ENCODE measurements around the gene PPP1R27. TPM values are rescaled to one million over a fixed set of nuclear protein-coding genes. Genes with fewer than 3 reads are reported as not detected.
A peak's percentile ranks its signal among the peaks of the same experiment; 100 is the strongest.

The PPP1R27 gene
- total and polyA plus RNA-seq, 2 donors (not counting 1 experiment from before 2014, with no cell fraction given): not detected

DNA sequence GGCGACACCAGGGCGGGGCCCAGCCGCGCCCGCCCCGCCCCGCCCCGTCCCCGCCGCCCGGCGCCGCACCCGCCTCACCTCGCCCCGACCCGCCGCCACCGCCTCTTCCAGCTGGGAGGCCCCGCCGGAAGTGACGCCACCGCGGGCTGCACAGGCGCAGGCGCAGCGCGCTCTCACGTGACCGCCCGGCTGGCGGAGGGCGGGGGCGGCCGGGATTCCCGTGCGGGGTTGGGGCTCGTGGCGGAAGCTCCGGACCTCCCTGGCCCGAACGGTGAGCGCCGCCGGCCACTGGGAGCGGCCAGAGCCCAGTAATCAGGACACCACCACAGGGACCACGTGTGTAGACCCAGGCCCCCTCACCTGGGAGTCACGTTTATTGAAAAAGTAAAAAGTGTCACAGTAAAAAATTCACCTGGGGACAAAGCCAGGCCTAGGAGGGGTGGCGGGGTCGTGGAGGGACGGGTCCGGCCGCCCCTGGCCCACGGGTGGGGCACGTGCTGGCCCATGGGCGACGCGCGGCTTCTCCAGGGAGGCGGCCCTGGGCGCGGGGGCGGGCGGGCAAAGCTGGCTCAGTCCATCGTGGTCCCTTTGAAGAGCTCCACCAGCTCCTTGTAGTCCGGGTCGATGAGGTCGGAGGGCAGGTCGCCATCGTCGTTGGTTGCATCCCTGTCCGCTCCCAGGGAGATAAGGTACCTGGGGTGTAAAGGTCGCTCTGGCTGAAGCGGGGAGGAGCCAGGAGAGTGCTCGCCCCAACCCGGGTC lies 1.5 kb downstream of the PPP1R27 start, which contains the start of gene MCRIP1:
MCRIP1 (minus strand) TSS at position 132 of the 761 bp plus-strand sequence. CDS start 8,785 bp downstream, outside the sequence.
- peak within 1 kb of the TSS; percentile 78 to 84 (median 81) for H3K4me3 ChIP-seq (replicated peaks in 1 of 4; ENCODE audit: control extremely low read depth in 1 of 4, insufficient read depth in 1 of 4, low read depth in 3 of 4, low read length in 4 of 4)
- H3K27ac ChIP-seq (ENCODE audit: insufficient read depth, low read length): peak within 1 kb of the TSS; percentile 95
- H3K79me2 ChIP-seq (ENCODE audit: control insufficient read depth, insufficient read depth, low read length): peaks cover 20% of the 10 kb centered on the region
- TF ChIP-seq, protein P1, sequence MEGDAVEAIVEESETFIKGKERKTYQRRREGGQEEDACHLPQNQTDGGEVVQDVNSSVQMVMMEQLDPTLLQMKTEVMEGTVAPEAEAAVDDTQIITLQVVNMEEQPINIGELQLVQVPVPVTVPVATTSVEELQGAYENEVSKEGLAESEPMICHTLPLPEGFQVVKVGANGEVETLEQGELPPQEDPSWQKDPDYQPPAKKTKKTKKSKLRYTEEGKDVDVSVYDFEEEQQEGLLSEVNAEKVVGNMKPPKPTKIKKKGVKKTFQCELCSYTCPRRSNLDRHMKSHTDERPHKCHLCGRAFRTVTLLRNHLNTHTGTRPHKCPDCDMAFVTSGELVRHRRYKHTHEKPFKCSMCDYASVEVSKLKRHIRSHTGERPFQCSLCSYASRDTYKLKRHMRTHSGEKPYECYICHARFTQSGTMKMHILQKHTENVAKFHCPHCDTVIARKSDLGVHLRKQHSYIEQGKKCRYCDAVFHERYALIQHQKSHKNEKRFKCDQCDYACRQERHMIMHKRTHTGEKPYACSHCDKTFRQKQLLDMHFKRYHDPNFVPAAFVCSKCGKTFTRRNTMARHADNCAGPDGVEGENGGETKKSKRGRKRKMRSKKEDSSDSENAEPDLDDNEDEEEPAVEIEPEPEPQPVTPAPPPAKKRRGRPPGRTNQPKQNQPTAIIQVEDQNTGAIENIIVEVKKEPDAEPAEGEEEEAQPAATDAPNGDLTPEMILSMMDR (conservative IDR thresholded peaks at IDR 0.05 in 1 of 2, IDR thresholded peaks at IDR 0.05 in 1 of 2; ENCODE audit: low read depth in 1 of 2, low read length in 2 of 2): no peak
- no peak for TF ChIP-seq EZH2 (IDR thresholded peaks at IDR 0.05; ENCODE audit: low read length, missing control alignments)
- peak within 1 kb of the TSS; percentile 94 for H3K4me2 ChIP-seq (ENCODE audit: extremely low read depth, insufficient read depth, low read length)
- no peaks in the 10 kb centered on the region for H3K27me3 ChIP-seq (ENCODE audit: control insufficient read depth, insufficient read depth, low read length)
- no peaks in the 10 kb centered on the region for H3K9me3 ChIP-seq (ENCODE audit: control insufficient read depth, insufficient read depth, low read depth, low read length)
- H3K4me1 ChIP-seq (ENCODE audit: control insufficient read depth, extremely low read depth, insufficient read depth, low read length): peaks cover 7% of the 10 kb centered on the region
- H2AFZ ChIP-seq (ENCODE audit: low read length): peak within 1 kb of the TSS; percentile 46
- H4K20me1 ChIP-seq (ENCODE audit: control insufficient read depth, extremely low read depth, insufficient read depth, low read length): no peaks in the 10 kb centered on the region
- peak within 1 kb of the TSS; percentile 94 for H3K9ac ChIP-seq (ENCODE audit: insufficient read depth, low read length)
- H3K36me3 ChIP-seq (ENCODE audit: control insufficient read depth, insufficient read depth, low read length): no peaks in the 10 kb centered on the region
- DNase-seq (ENCODE audit: low read depth in 2 of 2): peak; percentile 91 to 92

DNA sequence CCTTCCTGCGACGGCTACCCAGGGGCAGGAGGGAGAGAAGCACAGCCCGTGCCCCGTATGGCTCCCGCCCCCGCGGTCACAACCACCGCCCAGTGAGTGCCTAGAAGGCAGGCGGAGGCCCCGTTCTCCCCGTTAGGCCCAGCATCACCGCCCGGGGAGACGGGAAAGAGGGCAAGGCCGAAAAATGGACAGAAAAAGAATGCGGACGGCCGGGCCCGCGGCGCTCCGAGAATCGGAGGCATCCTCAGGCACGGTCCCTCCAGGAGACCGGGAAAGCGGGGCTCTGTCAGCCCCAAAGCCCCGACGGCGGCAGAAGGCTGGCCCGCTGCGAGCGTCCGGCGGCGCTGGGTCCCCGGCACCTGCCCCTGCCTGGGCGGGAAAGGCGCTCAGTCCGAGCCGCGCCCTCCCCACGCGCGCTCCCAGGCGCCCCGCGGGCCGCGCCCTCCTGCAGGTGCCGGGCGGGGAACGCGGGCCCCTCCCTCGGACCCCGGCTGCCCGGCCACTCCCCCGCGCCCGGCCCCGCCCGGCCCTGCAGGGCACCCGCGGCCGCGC lies 2.2 kb downstream of the PPP1R27 start:
- TF ChIP-seq, protein P1 (conservative IDR thresholded peaks at IDR 0.05 in 1 of 2, IDR thresholded peaks at IDR 0.05 in 1 of 2; ENCODE audit: low read depth in 1 of 2, low read length in 2 of 2): no peak
- TF ChIP-seq EZH2 (IDR thresholded peaks at IDR 0.05; ENCODE audit: low read length, missing control alignments): no peak
- Histone ChIP-seq H3K27me3 (ENCODE audit: control insufficient read depth, insufficient read depth, low read length) (no peaks in the 10 kb centered on the region), H3K36me3 (ENCODE audit: control insufficient read depth, insufficient read depth, low read length) (no peaks in the 10 kb centered on the region), H3K9ac (ENCODE audit: insufficient read depth, low read length) (peak overlapping the region; percentile 90), H3K4me2 (ENCODE audit: extremely low read depth, insufficient read depth, low read length) (peak overlapping the region; percentile 80), H3K9me3 (ENCODE audit: control insufficient read depth, insufficient read depth, low read depth, low read length) (no peaks in the 10 kb centered on the region), H2AFZ (ENCODE audit: low read length) (peak overlapping the region; percentile 46), H3K27ac (ENCODE audit: insufficient read depth, low read length) (peak overlapping the region; percentile 91), H3K4me3 (replicated peaks in 1 of 4; ENCODE audit: control extremely low read depth in 1 of 4, insufficient read depth in 1 of 4, low read depth in 3 of 4, low read length in 4 of 4) (peak overlapping the region; percentile 78 to 84 (median 80)), H3K4me1 (ENCODE audit: control insufficient read depth, extremely low read depth, insufficient read depth, low read length) (peaks cover 7% of the 10 kb centered on the region), H4K20me1 (ENCODE audit: control insufficient read depth, extremely low read depth, insufficient read depth, low read length) (no peaks in the 10 kb centered on the region), H3K79me2 (ENCODE audit: control insufficient read depth, insufficient read depth, low read length) (peaks cover 20% of the 10 kb centered on the region)
- DNase-seq (ENCODE audit: low read depth in 2 of 2): peak in 1 of 2 donors; percentile 30

DNA sequence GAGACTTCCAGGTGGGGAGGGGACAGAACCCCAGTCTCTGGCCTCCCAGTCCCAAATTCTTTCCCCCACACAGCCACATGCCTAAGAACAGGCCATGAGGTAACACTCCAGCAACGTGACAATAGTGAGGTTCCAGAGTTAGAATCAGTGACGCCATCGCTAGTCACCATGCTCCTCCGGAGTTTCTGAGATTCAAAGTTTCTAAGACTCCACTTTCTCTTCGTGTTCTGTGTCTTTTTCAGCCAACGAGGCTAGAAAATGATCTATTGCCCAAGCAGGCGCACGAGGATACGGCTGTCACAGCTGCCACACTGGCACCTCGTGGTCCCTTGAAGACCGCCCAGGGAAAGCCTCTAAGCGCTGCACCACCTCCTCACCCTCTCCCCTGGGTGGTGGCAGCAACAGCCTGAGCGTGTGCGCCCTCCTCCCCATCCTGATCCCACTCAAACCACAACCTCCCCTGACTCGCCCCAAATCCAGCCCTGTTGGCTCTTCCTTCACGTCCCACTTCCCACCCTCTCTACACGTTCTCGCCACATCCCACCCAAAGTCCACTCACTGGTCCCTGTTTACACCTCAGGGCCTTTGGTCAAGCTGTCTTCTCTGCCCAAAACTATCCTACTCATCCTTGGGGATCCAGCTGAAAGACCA lies 2.8 kb downstream of the PPP1R27 start:
- peaks cover 20% of the 10 kb centered on the region for H3K79me2 ChIP-seq (ENCODE audit: control insufficient read depth, insufficient read depth, low read length)
- DNase-seq (ENCODE audit: low read depth in 2 of 2): peak in 1 of 2 donors; percentile 45
- peak overlapping the region; percentile 46 for H2AFZ ChIP-seq (ENCODE audit: low read length)
- no peaks in the 10 kb centered on the region for H3K36me3 ChIP-seq (ENCODE audit: control insufficient read depth, insufficient read depth, low read length)
- H3K27ac ChIP-seq (ENCODE audit: insufficient read depth, low read length): peak overlapping the region; percentile 91
- H3K9me3 ChIP-seq (ENCODE audit: control insufficient read depth, insufficient read depth, low read depth, low read length): no peaks in the 10 kb centered on the region
- H3K9ac ChIP-seq (ENCODE audit: insufficient read depth, low read length): peak overlapping the region; percentile 90
- no peaks in the 10 kb centered on the region for H3K27me3 ChIP-seq (ENCODE audit: control insufficient read depth, insufficient read depth, low read length)
- peak overlapping the region; percentile 80 for H3K4me2 ChIP-seq (ENCODE audit: extremely low read depth, insufficient read depth, low read length)
- H3K4me1 ChIP-seq (ENCODE audit: control insufficient read depth, extremely low read depth, insufficient read depth, low read length): peaks cover 7% of the 10 kb centered on the region
- TF ChIP-seq, protein P1 (conservative IDR thresholded peaks at IDR 0.05 in 1 of 2, IDR thresholded peaks at IDR 0.05 in 1 of 2; ENCODE audit: low read depth in 1 of 2, low read length in 2 of 2): no peak
- TF ChIP-seq EZH2 (IDR thresholded peaks at IDR 0.05; ENCODE audit: low read length, missing control alignments): no peak
- H3K4me3 ChIP-seq (replicated peaks in 1 of 4; ENCODE audit: control extremely low read depth in 1 of 4, insufficient read depth in 1 of 4, low read depth in 3 of 4, low read length in 4 of 4): peak overlapping the region; percentile 78 to 84 (median 80)
- H4K20me1 ChIP-seq (ENCODE audit: control insufficient read depth, extremely low read depth, insufficient read depth, low read length): no peaks in the 10 kb centered on the region
